Measurements from ENCODE around the gene MDN1.

The MDN1 gene

DNA sequence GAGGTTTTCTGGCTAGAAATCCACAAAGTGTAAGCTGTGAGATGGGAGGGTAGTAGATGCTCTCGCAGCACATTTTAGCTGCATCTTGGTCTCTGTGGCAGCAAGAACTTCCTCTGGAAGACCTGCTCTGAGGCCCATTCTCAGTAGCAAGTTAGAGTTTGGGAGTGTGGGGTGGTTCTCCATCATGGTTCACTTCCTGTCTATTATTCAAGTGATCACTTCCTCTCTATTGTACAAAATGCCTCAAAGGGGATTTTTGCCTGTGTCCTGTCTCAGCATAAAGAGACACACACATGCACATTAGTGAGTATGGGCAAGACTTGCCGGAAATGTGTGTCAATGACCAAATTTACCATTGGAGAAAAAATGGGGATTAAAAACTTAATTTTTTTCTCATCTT, 223.5 kb downstream of the MDN1 start:
- DNase-seq: no peak

Measured in islet precursor cell (in vitro differentiated cells).